Vagina (tissue), 2 donors: ENCODE measurements around the gene SPATA9. TPM values are rescaled to one million over a fixed set of nuclear protein-coding genes. Genes with fewer than 3 reads are reported as not detected.

Source experiments
- DNase-seq, 2 donors: peaks; one replicate each; pipeline ENCODE4 v3.0.0-alpha.2; 2017; ENCODE audit errors: extremely low spot score in 2 of 2
- H3K27ac ChIP-seq: fragments of 200-600 bp; sonication (generic); one replicate; pipeline ENCODE4 v1.5.1; 2019
- H3K27me3 ChIP-seq: fragments of 200-600 bp; sonication (generic); one replicate; pipeline ENCODE4 v1.5.1; 2019
- H3K36me3 ChIP-seq, 2 donors: fragments of 200-600 bp; sonication (generic); one replicate each; pipeline ENCODE4 v1.5.1; 2017 to 2019
- H3K4me1 ChIP-seq: fragments of 200-600 bp; sonication (generic); one replicate; pipeline ENCODE4 v1.5.1; 2019
- H3K4me3 ChIP-seq, 2 donors: fragments of 200-600 bp; sonication (generic); 1 replicate in 1 of 2; 2 replicates in 1 of 2; pipeline ENCODE4 v1.5.1; 2016 to 2019
- H3K9me3 ChIP-seq: fragments of 200-600 bp; sonication (generic); one replicate; pipeline ENCODE4 v1.5.1; 2019
- CTCF ChIP-seq, 3 experiments: fragments of 450-650 bp in 2 of 3; fragments of 200-600 bp in 1 of 3; sonication (generic) in 1 of 3; IDR thresholded peaks; one replicate each; pipeline ENCODE4 v1.5.1; 2017 to 2019; ENCODE audit warnings: antibody characterized with exemption in 3 of 3, mild to moderate bottlenecking in 2 of 3, moderate library complexity in 2 of 3
- POLR2A ChIP-seq, 2 donors: fragments of 450-650 bp; IDR thresholded peaks; one replicate each; pipeline ENCODE4 v1.6.1; 2017; ENCODE audit warnings: antibody characterized with exemption in 2 of 2, mild to moderate bottlenecking in 2 of 2, moderate library complexity in 2 of 2
- POLR2AphosphoS5 ChIP-seq, 2 donors: sonication (generic); formaldehyde crosslinking; IDR thresholded peaks; one replicate each; pipeline ENCODE4 v1.9.0; 2017; ENCODE audit warnings: antibody characterized with exemption in 2 of 2, mild to moderate bottlenecking in 2 of 2, low read depth in 1 of 2; ENCODE audit not compliant: insufficient read depth in 1 of 2
- intact Hi-C: fragments of 100-400 bp; cut with DNase I; formaldehyde crosslinking; loops from one replicate; pipeline ENCODE4 v1.15.1; 2023
- total RNA-seq: library from RNA; depleted of rRNA; stranded (reverse); fragments of >200 nt; gene quantifications from one replicate; pipeline ENCODE4 v1.2.3, GENCODE V29; 2016

The SPATA9 gene
- total RNA-seq, 1 donor from 2014 or later: not detected

GRCh38 chr5:95621839-95622629, 60.8 kb downstream of the SPATA9 start:
- Histone ChIP-seq H3K9me3 (no peaks in the 10 kb centered on the region), H3K27ac (no peak overlapping the region), H3K36me3 (no peaks in the 10 kb centered on the region), H3K4me3 (no peak overlapping the region), H3K27me3 (no peaks in the 10 kb centered on the region), H3K4me1 (peaks cover 21% of the 10 kb centered on the region)
- intact Hi-C loops: loop anchor here (10.0 kb wide), 1 partner anchor 67 kb away; the partner anchor contains the start of genes ARSK and SKIC3
- TF ChIP-seq POLR2A (IDR thresholded peaks at IDR 0.05): no peak
- TF ChIP-seq CTCF (IDR thresholded peaks at IDR 0.05): no peak
- TF ChIP-seq POLR2AphosphoS5 (IDR thresholded peaks at IDR 0.05; ENCODE audit: insufficient read depth in 1 of 2, low read depth in 1 of 2): no peak
- DNase-seq: no peak

GRCh38 chr5:95620870-95621838, 61.6 kb downstream of the SPATA9 start:
- peak overlapping the region; percentile 19 for H3K27ac ChIP-seq
- intact Hi-C loops: loop anchor here (10.0 kb wide), 1 partner anchor 66 kb away; the partner anchor contains the start of genes ARSK and SKIC3
- no peaks in the 10 kb centered on the region for H3K9me3 ChIP-seq
- no peaks in the 10 kb centered on the region for H3K27me3 ChIP-seq
- peak overlapping the region; percentile 56 to 66 for H3K4me3 ChIP-seq
- DNase-seq: no peak
- H3K36me3 ChIP-seq: no peaks in the 10 kb centered on the region
- peaks cover 21% of the 10 kb centered on the region for H3K4me1 ChIP-seq
- TF ChIP-seq POLR2A (IDR thresholded peaks at IDR 0.05) (no peak), POLR2AphosphoS5 (IDR thresholded peaks at IDR 0.05; ENCODE audit: insufficient read depth in 1 of 2, low read depth in 1 of 2) (peak in 1 of 2 donors; percentile 42)

GRCh38 chr5:95620030-95620869, 62.5 kb downstream of the SPATA9 start, which contains the start of gene GPR150:
TSS of gene GPR150 (plus strand) at chr5:95620087. CDS start at chr5:95620276, 189 bp downstream.
- Histone ChIP-seq H3K4me1 (peaks cover 21% of the 10 kb centered on the region), H3K9me3 (no peaks in the 10 kb centered on the region), H3K36me3 (no peaks in the 10 kb centered on the region), H3K27ac (peak within 1 kb of the TSS; percentile 19), H3K27me3 (no peaks in the 10 kb centered on the region), H3K4me3 (peak within 1 kb of the TSS; percentile 56 to 66)
- intact Hi-C loops: loop anchor here (10.0 kb wide), 1 partner anchor 65 kb away; the partner anchor contains the start of genes ARSK and SKIC3
- DNase-seq: no peak
- TF ChIP-seq POLR2A (IDR thresholded peaks at IDR 0.05) (no peak), CTCF (IDR thresholded peaks at IDR 0.05) (no peak), POLR2AphosphoS5 (IDR thresholded peaks at IDR 0.05; ENCODE audit: insufficient read depth in 1 of 2, low read depth in 1 of 2) (no peak)

- intact Hi-C loops: loop anchor here (10.0 kb wide), 1 partner anchor 65 kb away; the partner anchor contains the start of genes ARSK and SKIC3
- Histone ChIP-seq H3K36me3 (no peaks in the 10 kb centered on the region), H3K27me3 (no peaks in the 10 kb centered on the region), H3K9me3 (no peaks in the 10 kb centered on the region), H3K4me3 (peak overlapping the region; percentile 56 to 66), H3K4me1 (peaks cover 21% of the 10 kb centered on the region), H3K27ac (no peak overlapping the region)
- TF ChIP-seq CTCF (IDR thresholded peaks at IDR 0.05) (no peak), POLR2AphosphoS5 (IDR thresholded peaks at IDR 0.05; ENCODE audit: insufficient read depth in 1 of 2, low read depth in 1 of 2) (no peak), POLR2A (IDR thresholded peaks at IDR 0.05) (no peak)
- DNase-seq: no peak
Measured at GRCh38 chr5:95619514-95620029, 63.2 kb downstream of the SPATA9 start.
